Colon (tissue), 2 donors: Measurements from ENCODE around the gene CT45A8.
"Not testable (repeated sequence)": the region's sequence is repeated elsewhere in the genome, so short reads cannot be mapped to it uniquely, and the experiment has no call there.

Experiments
- FAIRE-seq: peaks from 2 replicates; lab custom pipeline; 2012; peaks lifted over from hg19 to GRCh38; lab: Jason Lieb, UNC
- donor health status: control.
- donor health status: control.

Gene CT45A8

GRCh38 chrX:135854438-135854837 is at the start of gene CT45A8:
CT45A8 (minus strand) TSS chrX:135854538; CDS start chrX:135850783, 3,755 bp downstream.
- FAIRE-seq, result not testable (repeated sequence)

GRCh38 chrX:135893294-135893817 is 39.0 kb upstream of the CT45A8 start, which contains the start of the genes CT45A10 and SAGE1:
CT45A10 (minus strand) TSS chrX:135893444; CDS start chrX:135885344, 8,100 bp downstream.
SAGE1 (plus strand) TSS chrX:135893716; CDS start chrX:135896243, 2,527 bp downstream.
- no peak for FAIRE-seq

- FAIRE-seq, result no peak
Observed at GRCh38 chrX:135892781-135893180, 38.4 kb upstream of the CT45A8 start.

- FAIRE-seq, result no peak
Observed at GRCh38 chrX:135890087-135890585, 35.8 kb upstream of the CT45A8 start.

GRCh38 chrX:135888976-135889375 is 34.6 kb upstream of the CT45A8 start:
- FAIRE-seq, result not testable (repeated sequence)

- FAIRE-seq, result not testable (repeated sequence)
Observed at GRCh38 chrX:135888230-135888629, 33.9 kb upstream of the CT45A8 start.

GRCh38 chrX:135882741-135883140 is 28.4 kb upstream of the CT45A8 start:
- not testable (repeated sequence) for FAIRE-seq

GRCh38 chrX:135871712-135872111 is 17.4 kb upstream of the CT45A8 start, which contains the start of gene CT45A9:
CT45A9 (minus strand) TSS chrX:135871812; CDS start chrX:135868061, 3,751 bp downstream.
- not testable (repeated sequence) for FAIRE-seq

GRCh38 chrX:135837180-135837579 is 17.2 kb downstream of the CT45A8 start, which contains the start of gene CT45A7:
CT45A7 (minus strand) TSS chrX:135837280; CDS start chrX:135833533, 3,747 bp downstream.
- FAIRE-seq, result not testable (repeated sequence)

GRCh38 chrX:135819912-135820311 is 34.4 kb downstream of the CT45A8 start, which contains the start of gene CT45A2:
CT45A2 (minus strand) TSS chrX:135820012; CDS start chrX:135816265, 3,747 bp downstream.
- not testable (repeated sequence) for FAIRE-seq

GRCh38 chrX:135802687-135803086 is 51.7 kb downstream of the CT45A8 start, which contains the start of gene CT45A6:
CT45A6 (minus strand) TSS chrX:135802787; CDS start chrX:135798993, 3,794 bp downstream.
- not testable (repeated sequence) for FAIRE-seq
